H9 (cell line): ENCODE measurements around the gene ERC2. TPM values are rescaled to one million over a fixed set of nuclear protein-coding genes. Genes with fewer than 3 reads are reported as not detected.

Experiments used
- DNase-seq: peaks from one replicate; pipeline ENCODE4 v3.0.0-alpha.2; 2017
- H2AFZ ChIP-seq: one replicate; pipeline ENCODE4 v1.6.1; 2013; ENCODE audit warnings: mild to moderate bottlenecking, low read length, control low read depth, moderate library complexity
- H2AK5ac ChIP-seq: 2 replicates; pipeline ENCODE4 v1.6.1; 2013; ENCODE audit warnings: low read length, control low read depth, mixed read lengths; ENCODE audit not compliant: insufficient read length
- H2BK120ac ChIP-seq: one replicate; pipeline ENCODE4 v1.6.1; 2013; ENCODE audit warnings: low read depth, mild to moderate bottlenecking, low read length, control low read depth, inconsistent platforms; ENCODE audit not compliant: poor library complexity, severe bottlenecking
- H2BK12ac ChIP-seq: 2 replicates; pipeline ENCODE4 v1.6.1; 2013; ENCODE audit warnings: low read length, control low read depth, mixed read lengths, low read depth; ENCODE audit not compliant: insufficient read length
- H2BK15ac ChIP-seq: 2 replicates; pipeline ENCODE4 v1.6.1; 2013; ENCODE audit warnings: low read depth, low read length, control low read depth
- H2BK20ac ChIP-seq: one replicate; pipeline ENCODE4 v1.6.1; 2013; ENCODE audit warnings: low read depth, mild to moderate bottlenecking, low read length, control low read depth, inconsistent platforms; ENCODE audit not compliant: poor library complexity, severe bottlenecking
- H2BK5ac ChIP-seq: 2 replicates; pipeline ENCODE4 v1.6.1; 2013; ENCODE audit warnings: low read length, control low read depth, mixed read lengths; ENCODE audit not compliant: insufficient read length
- H3K14ac ChIP-seq: 2 replicates; pipeline ENCODE4 v1.6.1; 2013; ENCODE audit warnings: low read length, control low read depth; ENCODE audit not compliant: insufficient read depth
- H3K18ac ChIP-seq: 2 replicates; pipeline ENCODE4 v1.6.1; 2013; ENCODE audit warnings: low read depth, mild to moderate bottlenecking, mixed read lengths, low read length, control low read depth; ENCODE audit not compliant: insufficient read length
- H3K23ac ChIP-seq: 2 replicates; pipeline ENCODE4 v1.6.1; 2013; ENCODE audit warnings: low read length, control low read depth, mixed read lengths, low read depth; ENCODE audit not compliant: insufficient read length
- H3K23me2 ChIP-seq: 2 replicates; pipeline ENCODE4 v1.6.1; 2013; ENCODE audit warnings: low read depth, mild to moderate bottlenecking, mixed read lengths, low read length, control low read depth; ENCODE audit not compliant: insufficient read length, poor library complexity, severe bottlenecking
- H3K27ac ChIP-seq: 2 replicates; pipeline ENCODE4 v1.5.1; 2013; ENCODE audit warnings: low read length, control low read depth, mixed read lengths, low read depth; ENCODE audit not compliant: insufficient read length
- H3K27me3 ChIP-seq: 2 replicates; pipeline ENCODE4 v1.6.1; 2013; ENCODE audit warnings: low read length, control low read depth, inconsistent platforms; ENCODE audit not compliant: insufficient read depth
- H3K4ac ChIP-seq: 2 replicates; pipeline ENCODE4 v1.6.1; 2013; ENCODE audit warnings: low read depth, mild to moderate bottlenecking, control low read depth, inconsistent platforms, low read length, moderate library complexity
- H3K4me1 ChIP-seq: 2 replicates; pipeline ENCODE4 v1.6.1; 2013; ENCODE audit warnings: low read length, control low read depth, inconsistent platforms; ENCODE audit not compliant: insufficient read depth
- H3K4me2 ChIP-seq: 2 replicates; pipeline ENCODE4 v1.6.1; 2013; ENCODE audit warnings: low read length, control low read depth, mixed read lengths; ENCODE audit not compliant: insufficient read length, insufficient read depth
- H3K56ac ChIP-seq: 2 replicates; pipeline ENCODE4 v1.6.1; 2013; ENCODE audit warnings: low read depth, mild to moderate bottlenecking, mixed read lengths, low read length, control low read depth; ENCODE audit not compliant: insufficient read length
- H3K79me1 ChIP-seq: 2 replicates; pipeline ENCODE4 v1.6.1; 2013; ENCODE audit warnings: low read depth, mild to moderate bottlenecking, moderate library complexity, low read length, control low read depth, inconsistent platforms; ENCODE audit not compliant: insufficient read depth, poor library complexity, severe bottlenecking
- H3K79me2 ChIP-seq: 2 replicates; pipeline ENCODE4 v1.6.1; 2013; ENCODE audit warnings: low read length, control low read depth, inconsistent platforms; ENCODE audit not compliant: insufficient read depth
- H3K9ac ChIP-seq: 2 replicates; pipeline ENCODE4 v1.6.1; 2013; ENCODE audit warnings: low read length, control low read depth, mixed read lengths; ENCODE audit not compliant: insufficient read length; ENCODE audit errors: extremely low read depth
- H3K9me3 ChIP-seq: one replicate; pipeline ENCODE4 v1.6.1; 2013; ENCODE audit warnings: low read depth, low read length, inconsistent platforms; ENCODE audit not compliant: control insufficient read depth
- H3T11ph ChIP-seq: one replicate; pipeline ENCODE4 v1.6.1; 2013; ENCODE audit warnings: mild to moderate bottlenecking, low read length, control low read depth, inconsistent platforms
- H4K20me1 ChIP-seq: one replicate; pipeline ENCODE4 v1.6.1; 2013; ENCODE audit not compliant: control insufficient read depth, insufficient read length, insufficient read depth
- H4K5ac ChIP-seq: 2 replicates; pipeline ENCODE4 v1.6.1; 2013; ENCODE audit warnings: low read depth, mild to moderate bottlenecking, mixed read lengths, low read length, control low read depth; ENCODE audit not compliant: insufficient read length
- H4K8ac ChIP-seq: replicated peaks from 2 replicates; pipeline ENCODE4 v1.6.1; 2013; ENCODE audit warnings: low read length, control low read depth, mixed read lengths, low read depth; ENCODE audit not compliant: insufficient read length
- H4K91ac ChIP-seq: 2 replicates; pipeline ENCODE4 v1.6.1; 2013; ENCODE audit warnings: low read depth, mild to moderate bottlenecking, moderate library complexity, mixed read lengths, low read length, control low read depth; ENCODE audit not compliant: insufficient read length
- H3K27ac Mint-ChIP-seq, 3 experiments: 2 replicates in 2 of 3; 3 replicates in 1 of 3; pipeline ENCODE4 v1.8.0; 2020 to 2021; ENCODE audit warnings: mixed read lengths in 3 of 3, mild to moderate bottlenecking in 1 of 3, moderate library complexity in 1 of 3
- H3K27me3 Mint-ChIP-seq: 2 replicates; pipeline ENCODE4 v1.8.0; 2021; ENCODE audit warnings: low read depth, mild to moderate bottlenecking, moderate library complexity, mixed read lengths
- H3K36me3 Mint-ChIP-seq, 3 experiments: 2 replicates in 2 of 3; 3 replicates in 1 of 3; pipeline ENCODE4 v1.8.0; 2020 to 2021; ENCODE audit warnings: low read depth in 3 of 3, mixed read lengths in 3 of 3; ENCODE audit not compliant: insufficient read depth in 1 of 3
- H3K4me1 Mint-ChIP-seq, 2 experiments: 2 replicates each; pipeline ENCODE4 v1.8.0; 2020; ENCODE audit warnings: mixed read lengths in 2 of 2
- H3K4me3 Mint-ChIP-seq, 2 experiments: 2 replicates in 1 of 2; 3 replicates in 1 of 2; pipeline ENCODE4 v1.8.0; 2020 to 2021; ENCODE audit warnings: mild to moderate bottlenecking in 2 of 2, mixed read lengths in 2 of 2, moderate library complexity in 1 of 2
- H3K9me3 Mint-ChIP-seq, 2 experiments: 2 replicates in 1 of 2; 3 replicates in 1 of 2; pipeline ENCODE4 v1.8.0; 2020; ENCODE audit warnings: mild to moderate bottlenecking in 2 of 2, mixed read lengths in 2 of 2, moderate library complexity in 1 of 2
- CTCF ChIP-seq: fragments of 200-600 bp; sonication (generic); conservative IDR thresholded peaks from 3 replicates; pipeline ENCODE4 v1.8.0; 2021; ENCODE audit warnings: antibody characterized with exemption, mild to moderate bottlenecking
- WGBS: extraction: QIAGEN DNeasy Blood & Tissue Kit; methylation state at CpG from one replicate; pipeline ENCODE4 v1.1.7; 2013; ENCODE audit warnings: missing lambda C conversion rate, low lambda C conversion rate, mixed read lengths; ENCODE audit not compliant: insufficient read length; ENCODE audit errors: extremely low coverage; 5-methylcytosine and 5-hydroxymethylcytosine counted together
- total RNA-seq: library from RNA; stranded (reverse); gene quantifications from 2 replicates; pipeline ENCODE4 v1.2.1, GENCODE V29; 2021

ERC2 gene
- total RNA-seq, 1 experiment from 2014 or later: 15.4 TPM

- Mint-ChIP-seq H3K4me3 (no peak overlapping the region; a peak in 1 of 5 replicates), H3K36me3 (no peaks in the 10 kb centered on the region), H3K4me1 (peaks cover 48 to 59% of the 10 kb centered on the region in 2 experiments), H3K27me3 (peaks cover 6% of the 10 kb centered on the region), H3K27ac (peak overlapping the region in 2 of 3 experiments; percentile 2 to 8; a peak in 2 of 7 replicates), H3K9me3 (no peaks in the 10 kb centered on the region)
- WGBS: no CpG with 5 or more reads among the region's 10 CpGs
- Histone ChIP-seq H3K56ac (no peak overlapping the region), H3K18ac (no peak overlapping the region), H3K9me3 (no peaks in the 10 kb centered on the region), H3K23ac (no peak overlapping the region), H3K4me2 (no peak overlapping the region), H3K79me1 (no peaks in the 10 kb centered on the region), H4K20me1 (no peaks in the 10 kb centered on the region), H2BK120ac (no peak overlapping the region), H4K8ac (no peak overlapping the region), H4K91ac (no peak overlapping the region), H2BK20ac (no peak overlapping the region), H2BK5ac (no peak overlapping the region), H3K4me1 (peaks cover 21% of the 10 kb centered on the region; the same call in 1 of the 2 replicates), H3K23me2 (no peaks in the 10 kb centered on the region), H2BK15ac (no peak overlapping the region), H2AFZ (no peak overlapping the region), H3K4ac (no peak overlapping the region), H4K5ac (no peak overlapping the region), H3K9ac (no peak overlapping the region), H3K27ac (no peak overlapping the region), H3T11ph (no peak overlapping the region), H3K79me2 (no peaks in the 10 kb centered on the region), H3K14ac (no peak overlapping the region), H2BK12ac (no peak overlapping the region), H3K27me3 (no peaks in the 10 kb centered on the region), H2AK5ac (no peak overlapping the region)
- DNase-seq: no peak
- no peak for TF ChIP-seq CTCF
Measured at GRCh38 chr3:55647063-55647462, 821.2 kb downstream of the ERC2 start.
